PC-9 (cell line): ENCODE measurements around the gene ELMO1. TPM values are rescaled to one million over a fixed set of nuclear protein-coding genes. Genes with fewer than 3 reads are reported as not detected.

Experiments used
- BruUV-seq: library from RNA; stranded (reverse); fragments of 400-500 nt; replicated peaks from 2 replicates; lab custom pipeline; 2021; lab: Mats Ljungman, UMichigan
- CTCF ChIA-PET: fragments of 300-600 bp; sonication (Branson Sonifier 250); formaldehyde crosslinking; loops from one replicate; lab custom pipeline; 2022; ENCODE audit warnings: antibody characterized with exemption; lab: Charles Lee
- POLR2A ChIA-PET: fragments of 300-600 bp; sonication (Branson Sonifier 250); formaldehyde crosslinking; loops from one replicate; lab custom pipeline; 2022; ENCODE audit warnings: antibody characterized with exemption; ENCODE audit not compliant: unreplicated experiment; lab: Charles Lee
- DNase-seq, 2 experiments: peaks; one replicate each; pipeline versions ENCODE4 v3.0.0 to v3.0.0-alpha.2; 2015 to 2022; ENCODE audit warnings: mixed read lengths in 1 of 2
- H2AFZ ChIP-seq: fragments of 200-600 bp; sonication (generic); 2 replicates; pipeline ENCODE4 v1.8.1; 2017; ENCODE audit warnings: antibody characterized with exemption
- H3F3A ChIP-seq: fragments of 200-600 bp; sonication (generic); 2 replicates; pipeline ENCODE4 v1.8.1; 2017; ENCODE audit warnings: antibody characterized with exemption, mild to moderate bottlenecking, low read depth; ENCODE audit not compliant: insufficient read depth
- H3K27ac ChIP-seq: fragments of 200-600 bp; sonication (generic); 2 replicates; pipeline ENCODE4 v1.6.1; 2016; ENCODE audit warnings: mixed run types
- H3K27me3 ChIP-seq: fragments of 200-600 bp; sonication (generic); 2 replicates; pipeline ENCODE4 v1.6.1; 2016; ENCODE audit warnings: low read depth, mixed run types; ENCODE audit not compliant: insufficient read depth
- H3K36me3 ChIP-seq: fragments of 200-600 bp; sonication (generic); 2 replicates; pipeline ENCODE4 v1.6.1; 2016; ENCODE audit warnings: low read depth, mixed run types
- H3K4me1 ChIP-seq: fragments of 200-600 bp; sonication (generic); replicated peaks from 2 replicates; pipeline ENCODE4 v1.6.1; 2016; ENCODE audit warnings: mixed run types; ENCODE audit not compliant: insufficient read depth
- H3K4me2 ChIP-seq: fragments of 200-600 bp; sonication (generic); 2 replicates; pipeline ENCODE4 v1.6.1; 2017; ENCODE audit warnings: mixed run types
- H3K4me3 ChIP-seq: fragments of 200-600 bp; sonication (generic); 2 replicates; pipeline ENCODE4 v1.6.1; 2016; ENCODE audit warnings: mixed run types
- H3K79me2 ChIP-seq: fragments of 200-600 bp; sonication (generic); 2 replicates; pipeline ENCODE4 v1.6.1; 2017; ENCODE audit warnings: low read depth, mixed run types
- H3K9me2 ChIP-seq: fragments of 200-600 bp; sonication (generic); 2 replicates; pipeline ENCODE4 v1.8.1; 2017; ENCODE audit warnings: mild to moderate bottlenecking; ENCODE audit not compliant: insufficient read depth
- H3K9me3 ChIP-seq: fragments of 200-600 bp; sonication (generic); 2 replicates; pipeline ENCODE4 v1.8.1; 2016; ENCODE audit warnings: low read depth; ENCODE audit not compliant: insufficient read depth
- H4K20me1 ChIP-seq: fragments of 200-600 bp; sonication (generic); 2 replicates; pipeline ENCODE4 v1.8.1; 2017; ENCODE audit not compliant: insufficient read depth
- EZH2 ChIP-seq: fragments of 200-600 bp; sonication (generic); IDR thresholded peaks from 2 replicates; pipeline ENCODE4 v1.8.0; 2017; ENCODE audit warnings: antibody characterized with exemption, low read depth
- intact Hi-C: fragments of 100-400 bp; cut with micrococcal nuclease; formaldehyde crosslinking; loops from one replicate; pipeline ENCODE4 v1.10.0; 2022; ENCODE audit not compliant: unreplicated experiment
- total RNA-seq: library from RNA; stranded (reverse); gene quantifications from 2 replicates; pipeline ENCODE4 v1.2.3, GENCODE V29; 2021
- TF ChIP-seq, protein P1 (sequence below): fragments of 200-600 bp; sonication (generic); conservative IDR thresholded peaks from 2 replicates; pipeline ENCODE4 v1.6.1; 2017; ENCODE audit warnings: mixed run types, antibody characterized with exemption, mild to moderate bottlenecking, moderate library complexity

The ELMO1 gene
- total RNA-seq, 1 experiment from 2014 or later = 4.8 TPM

GRCh38 chr7:37031571-37032257 is 416.9 kb downstream of the ELMO1 start:
- H3K9me3 ChIP-seq = peaks cover 11% of the 10 kb centered on the region
- intact Hi-C loops = loop anchor here (5.0 kb wide), 2 partner anchors 504 to 1229 kb away; partner anchors contain the start of gene SEPTIN7

DNA sequence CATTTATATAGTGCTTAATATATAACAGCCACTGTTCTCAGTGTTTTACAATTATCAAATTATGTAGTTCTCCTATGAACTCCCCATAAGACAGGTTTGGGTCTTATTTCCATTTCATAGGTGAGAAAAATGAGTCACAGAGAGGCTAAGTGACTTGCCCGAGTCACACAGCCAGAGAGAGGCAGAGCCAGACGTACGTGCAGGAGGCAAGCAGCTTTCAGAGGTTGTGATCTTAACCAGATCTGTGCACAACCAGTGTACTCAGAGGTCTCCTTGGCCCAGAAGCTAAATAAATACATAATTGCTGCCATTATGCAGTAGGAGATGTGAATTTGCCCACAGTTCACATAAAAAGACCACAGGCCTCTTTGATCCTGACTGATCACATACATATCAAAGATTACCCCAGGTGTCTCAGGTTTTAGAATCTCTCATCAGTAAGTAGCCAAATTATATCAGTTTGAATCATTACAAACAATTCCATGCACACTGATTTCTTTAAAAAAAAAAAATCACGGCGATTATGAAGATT is 419.7 kb downstream of the ELMO1 start:
- Histone ChIP-seq H3K27ac (no peak overlapping the region), H3K36me3 (no peaks in the 10 kb centered on the region), H3K4me3 (no peak overlapping the region), H2AFZ (no peak overlapping the region), H3K4me1 (peaks cover 20% of the 10 kb centered on the region), H4K20me1 (no peaks in the 10 kb centered on the region), H3K79me2 (no peaks in the 10 kb centered on the region), H3K4me2 (no peak overlapping the region), H3K9me3 (peaks cover 11% of the 10 kb centered on the region), H3F3A (peaks cover 13% of the 10 kb centered on the region; the same call in 1 of the 2 replicates), H3K27me3 (peaks cover 10% of the 10 kb centered on the region; the same call in 1 of the 2 replicates), H3K9me2 (no peaks in the 10 kb centered on the region)
- ChIA-PET POLR2A (no interaction called here), CTCF (no interaction called here)
- no TSS peak for BruUV-seq
- no peak for DNase-seq
- TF ChIP-seq, protein P1, sequence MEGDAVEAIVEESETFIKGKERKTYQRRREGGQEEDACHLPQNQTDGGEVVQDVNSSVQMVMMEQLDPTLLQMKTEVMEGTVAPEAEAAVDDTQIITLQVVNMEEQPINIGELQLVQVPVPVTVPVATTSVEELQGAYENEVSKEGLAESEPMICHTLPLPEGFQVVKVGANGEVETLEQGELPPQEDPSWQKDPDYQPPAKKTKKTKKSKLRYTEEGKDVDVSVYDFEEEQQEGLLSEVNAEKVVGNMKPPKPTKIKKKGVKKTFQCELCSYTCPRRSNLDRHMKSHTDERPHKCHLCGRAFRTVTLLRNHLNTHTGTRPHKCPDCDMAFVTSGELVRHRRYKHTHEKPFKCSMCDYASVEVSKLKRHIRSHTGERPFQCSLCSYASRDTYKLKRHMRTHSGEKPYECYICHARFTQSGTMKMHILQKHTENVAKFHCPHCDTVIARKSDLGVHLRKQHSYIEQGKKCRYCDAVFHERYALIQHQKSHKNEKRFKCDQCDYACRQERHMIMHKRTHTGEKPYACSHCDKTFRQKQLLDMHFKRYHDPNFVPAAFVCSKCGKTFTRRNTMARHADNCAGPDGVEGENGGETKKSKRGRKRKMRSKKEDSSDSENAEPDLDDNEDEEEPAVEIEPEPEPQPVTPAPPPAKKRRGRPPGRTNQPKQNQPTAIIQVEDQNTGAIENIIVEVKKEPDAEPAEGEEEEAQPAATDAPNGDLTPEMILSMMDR = no peak
- no peak for TF ChIP-seq EZH2
- intact Hi-C loops = no loop called here

More at GRCh38 chr7:37031571-37032257, 416.9 kb downstream of the ELMO1 start:
- H2AFZ ChIP-seq = peak overlapping the region; percentile 28
- TSS peak; percentile 94 for BruUV-seq
- ChIA-PET CTCF (no interaction called here), POLR2A (no interaction called here)
- H3K36me3 ChIP-seq = no peaks in the 10 kb centered on the region
- H3K79me2 ChIP-seq = no peaks in the 10 kb centered on the region
- peak overlapping the region; percentile 41 for H3K4me2 ChIP-seq
- H3F3A ChIP-seq = peaks cover 13% of the 10 kb centered on the region; the same call in 1 of the 2 replicates
- H3K4me3 ChIP-seq = peak overlapping the region; percentile 1; the same call in 1 of the 2 replicates
- no peaks in the 10 kb centered on the region for H4K20me1 ChIP-seq
- H3K27ac ChIP-seq = peak overlapping the region; percentile 56
- H3K4me1 ChIP-seq = peaks cover 20% of the 10 kb centered on the region
- TF ChIP-seq EZH2 = no peak
- TF ChIP-seq, protein P1 = no peak
- DNase-seq = peak; percentile 82 to 98
- H3K27me3 ChIP-seq = no peaks in the 10 kb centered on the region
- H3K9me2 ChIP-seq = no peaks in the 10 kb centered on the region

- H3K36me3 ChIP-seq = no peaks in the 10 kb centered on the region
- H2AFZ ChIP-seq = no peak overlapping the region
- no peak overlapping the region for H3K4me3 ChIP-seq
- no peaks in the 10 kb centered on the region for H4K20me1 ChIP-seq
- TF ChIP-seq EZH2 = no peak
- TF ChIP-seq, protein P1 = no peak
- no peak overlapping the region for H3K4me2 ChIP-seq
- peaks cover 17% of the 10 kb centered on the region; the same call in 1 of the 2 replicates for H3K27me3 ChIP-seq
- no TSS peak for BruUV-seq
- intact Hi-C loops = no loop called here
- no peaks in the 10 kb centered on the region for H3K9me2 ChIP-seq
- H3K79me2 ChIP-seq = no peaks in the 10 kb centered on the region
- H3K27ac ChIP-seq = no peak overlapping the region
- POLR2A ChIA-PET = no interaction called here
- peaks cover 2% of the 10 kb centered on the region for H3K9me3 ChIP-seq
- peaks cover 17% of the 10 kb centered on the region for H3K4me1 ChIP-seq
- H3F3A ChIP-seq = peaks cover 13% of the 10 kb centered on the region; the same call in 1 of the 2 replicates
- CTCF ChIA-PET = interaction anchor here (1.0 kb wide), 1 partner anchor 154 kb away, joined by 3 read pairs; no protein-coding TSS in a partner anchor
- no peak for DNase-seq
These were observed 420.9 kb downstream of the ELMO1 start for GRCh38 chr7:37027557-37028341.
